Mucosa of rectum (tissue), 2 donors: ENCODE measurements around the gene GMEB2.

ENCODE experiments used
- H3K27ac ChIP-seq, 2 donors: one replicate each; pipeline ENCODE4 v1.7.0; 2013; ENCODE audit warnings: inconsistent platforms in 2 of 2, low read depth in 2 of 2, low read length in 2 of 2
- H3K27me3 ChIP-seq, 2 donors: one replicate each; pipeline ENCODE4 v1.7.0; 2013; ENCODE audit warnings: low read length in 2 of 2; ENCODE audit not compliant: control insufficient read depth in 2 of 2, insufficient read depth in 2 of 2
- H3K36me3 ChIP-seq, 2 donors: one replicate each; pipeline ENCODE4 v1.7.0; 2013; ENCODE audit warnings: low read length in 2 of 2; ENCODE audit not compliant: control insufficient read depth in 2 of 2, insufficient read depth in 2 of 2
- H3K4me1 ChIP-seq, 2 donors: one replicate each; pipeline ENCODE4 v1.7.0; 2013; ENCODE audit warnings: low read length in 2 of 2, mild to moderate bottlenecking in 1 of 2; ENCODE audit not compliant: control insufficient read depth in 2 of 2, insufficient read depth in 2 of 2
- H3K4me3 ChIP-seq, 2 donors: one replicate each; pipeline ENCODE4 v1.7.0; 2013; ENCODE audit warnings: low read length in 2 of 2
- H3K9ac ChIP-seq, 2 donors: one replicate each; pipeline ENCODE4 v1.7.0; 2013; ENCODE audit warnings: low read length in 2 of 2, low read depth in 1 of 2, mild to moderate bottlenecking in 1 of 2
- H3K9me3 ChIP-seq, 2 donors: one replicate each; pipeline ENCODE4 v1.7.0; 2013; ENCODE audit warnings: low read length in 2 of 2; ENCODE audit not compliant: control insufficient read depth in 2 of 2
- donor health status: healthy.
- donor health status: Normal muscosa, but diverticular disease.

Gene GMEB2

GRCh38 chr20:63544958-63545516, 81.9 kb downstream of the GMEB2 start:
- H3K4me3 ChIP-seq, result no peak overlapping the region
- peaks cover 18 to 28% of the 10 kb centered on the region in 2 donors for H3K4me1 ChIP-seq
- no peaks in the 10 kb centered on the region for H3K36me3 ChIP-seq
- no peaks in the 10 kb centered on the region for H3K9me3 ChIP-seq
- H3K27me3 ChIP-seq, result peaks cover 8 to 18% of the 10 kb centered on the region in 2 donors
- peak overlapping the region; percentile 69 to 71 for H3K27ac ChIP-seq
- H3K9ac ChIP-seq, result no peak overlapping the region

GRCh38 chr20:63544241-63544957, 82.5 kb downstream of the GMEB2 start:
- no peak overlapping the region for H3K9ac ChIP-seq
- H3K27ac ChIP-seq, result peak overlapping the region; percentile 32 to 64
- H3K27me3 ChIP-seq, result peaks cover 8 to 16% of the 10 kb centered on the region in 2 donors
- peaks cover 19 to 30% of the 10 kb centered on the region in 2 donors for H3K4me1 ChIP-seq
- H3K4me3 ChIP-seq, result no peak overlapping the region
- no peaks in the 10 kb centered on the region for H3K9me3 ChIP-seq
- H3K36me3 ChIP-seq, result no peaks in the 10 kb centered on the region

- Histone ChIP-seq H3K9ac (no peak overlapping the region), H3K27ac (no peak overlapping the region), H3K4me3 (no peak overlapping the region), H3K9me3 (no peaks in the 10 kb centered on the region), H3K27me3 (peaks cover 7 to 14% of the 10 kb centered on the region in 2 donors), H3K4me1 (peaks cover 26 to 36% of the 10 kb centered on the region in 2 donors), H3K36me3 (no peaks in the 10 kb centered on the region)
These were observed 83.2 kb downstream of the GMEB2 start for GRCh38 chr20:63543733-63544132.

GRCh38 chr20:63543131-63543530, 83.8 kb downstream of the GMEB2 start:
- H3K9me3 ChIP-seq, result no peaks in the 10 kb centered on the region
- H3K4me3 ChIP-seq, result no peak overlapping the region
- peaks cover 26 to 38% of the 10 kb centered on the region in 2 donors for H3K4me1 ChIP-seq
- no peaks in the 10 kb centered on the region for H3K36me3 ChIP-seq
- no peak overlapping the region for H3K27ac ChIP-seq
- H3K27me3 ChIP-seq, result peaks cover under 1 to 8% of the 10 kb centered on the region in 2 donors
- H3K9ac ChIP-seq, result no peak overlapping the region

GRCh38 chr20:63542696-63543095, 84.2 kb downstream of the GMEB2 start:
- H3K4me3 ChIP-seq, result no peak overlapping the region
- H3K4me1 ChIP-seq, result peaks cover 24 to 40% of the 10 kb centered on the region in 2 donors
- peaks cover 0 to 8% of the 10 kb centered on the region in 2 donors for H3K27me3 ChIP-seq

GRCh38 chr20:63542031-63542559, 84.8 kb downstream of the GMEB2 start:
- peaks cover 0 to 5% of the 10 kb centered on the region in 2 donors for H3K27me3 ChIP-seq
- no peaks in the 10 kb centered on the region for H3K36me3 ChIP-seq
- H3K9ac ChIP-seq, result peak overlapping the region in 1 of 2 donors; percentile 63
- no peaks in the 10 kb centered on the region for H3K9me3 ChIP-seq
- peak overlapping the region; percentile 13 to 33 for H3K4me3 ChIP-seq
- H3K27ac ChIP-seq, result peak overlapping the region; percentile 38 to 56
- peaks cover 24 to 42% of the 10 kb centered on the region in 2 donors for H3K4me1 ChIP-seq

More at GRCh38 chr20:63542696-63543095, 84.2 kb downstream of the GMEB2 start:
- Histone ChIP-seq H3K27ac (no peak overlapping the region), H3K36me3 (no peaks in the 10 kb centered on the region), H3K9me3 (no peaks in the 10 kb centered on the region), H3K9ac (peak overlapping the region in 1 of 2 donors; percentile 63)

- Histone ChIP-seq H3K9ac (peak overlapping the region in 1 of 2 donors; percentile 63), H3K27me3 (no peaks in the 10 kb centered on the region), H3K9me3 (no peaks in the 10 kb centered on the region), H3K4me3 (no peak overlapping the region), H3K36me3 (no peaks in the 10 kb centered on the region), H3K27ac (no peak overlapping the region), H3K4me1 (peaks cover 26 to 45% of the 10 kb centered on the region in 2 donors)
These were observed 85.5 kb downstream of the GMEB2 start for GRCh38 chr20:63541371-63541770.

GRCh38 chr20:63540417-63541186, 86.3 kb downstream of the GMEB2 start:
- Histone ChIP-seq H3K9ac (no peak overlapping the region), H3K27ac (no peak overlapping the region), H3K4me1 (peaks cover 21 to 41% of the 10 kb centered on the region in 2 donors), H3K27me3 (no peaks in the 10 kb centered on the region), H3K4me3 (no peak overlapping the region), H3K36me3 (no peaks in the 10 kb centered on the region), H3K9me3 (no peaks in the 10 kb centered on the region)

GRCh38 chr20:63539441-63540370, 87.2 kb downstream of the GMEB2 start:
- Histone ChIP-seq H3K27ac (peak overlapping the region; percentile 99), H3K4me1 (peaks cover 20 to 40% of the 10 kb centered on the region in 2 donors), H3K9ac (peak overlapping the region in 1 of 2 donors; percentile 28), H3K9me3 (no peaks in the 10 kb centered on the region), H3K4me3 (no peak overlapping the region), H3K27me3 (no peaks in the 10 kb centered on the region), H3K36me3 (no peaks in the 10 kb centered on the region)
